ENCODE results near the gene SPOUT1.
"Not testable (repeated sequence)": the region's sequence is repeated elsewhere in the genome, so short reads cannot be mapped to it uniquely, and the experiment has no call there.

Gene SPOUT1

DNA sequence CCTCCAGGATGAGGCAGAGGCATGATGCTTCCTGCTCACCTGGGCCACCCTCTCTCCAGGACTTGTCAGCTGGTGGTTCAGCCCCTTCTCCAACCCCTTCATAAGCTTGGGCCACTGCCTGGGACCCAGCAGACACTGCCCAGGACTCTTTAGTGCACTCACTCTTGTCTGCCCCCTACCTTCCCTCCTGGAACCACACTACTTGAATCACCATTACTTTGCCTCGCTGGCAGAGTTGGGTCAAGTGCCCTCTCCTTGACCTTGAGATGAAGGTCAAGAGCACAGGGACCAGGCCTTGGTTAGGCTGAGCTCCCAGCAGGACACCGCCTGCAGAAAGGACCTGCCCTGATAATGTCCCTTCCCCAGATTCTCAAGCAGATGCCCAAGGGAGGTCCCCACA, 19.8 kb downstream of the SPOUT1 start:
- no peak for DNase-seq

DNA sequence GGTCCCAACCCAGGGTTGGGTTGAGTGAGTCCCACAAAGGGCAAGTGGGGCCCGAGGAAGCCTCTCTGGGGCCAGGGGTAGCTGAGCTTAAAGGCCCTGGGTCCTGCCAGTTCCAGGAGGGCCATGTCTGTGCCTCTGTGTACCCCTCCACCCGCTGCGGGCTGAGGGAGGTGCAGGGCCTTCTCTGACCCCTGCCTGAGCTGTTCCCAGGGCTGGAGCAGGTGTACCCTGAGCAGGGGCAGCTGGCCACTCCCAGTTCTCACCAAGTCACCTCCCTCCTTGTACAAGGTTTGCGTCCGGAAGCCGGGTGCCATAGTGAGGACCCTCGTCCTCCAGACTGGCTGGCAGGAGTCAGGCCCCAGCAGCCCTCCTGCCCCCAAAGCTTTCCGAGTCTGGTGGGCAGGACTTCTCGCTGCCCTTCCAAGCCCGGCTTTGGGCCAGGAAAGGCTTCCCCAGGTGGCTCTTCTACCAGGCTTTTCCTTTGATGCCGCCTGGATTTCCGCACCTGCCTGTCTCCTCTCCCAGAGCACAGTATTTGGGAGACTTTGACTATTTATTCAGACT, 20.5 kb downstream of the SPOUT1 start:
- DNase-seq, result no peak

DNA sequence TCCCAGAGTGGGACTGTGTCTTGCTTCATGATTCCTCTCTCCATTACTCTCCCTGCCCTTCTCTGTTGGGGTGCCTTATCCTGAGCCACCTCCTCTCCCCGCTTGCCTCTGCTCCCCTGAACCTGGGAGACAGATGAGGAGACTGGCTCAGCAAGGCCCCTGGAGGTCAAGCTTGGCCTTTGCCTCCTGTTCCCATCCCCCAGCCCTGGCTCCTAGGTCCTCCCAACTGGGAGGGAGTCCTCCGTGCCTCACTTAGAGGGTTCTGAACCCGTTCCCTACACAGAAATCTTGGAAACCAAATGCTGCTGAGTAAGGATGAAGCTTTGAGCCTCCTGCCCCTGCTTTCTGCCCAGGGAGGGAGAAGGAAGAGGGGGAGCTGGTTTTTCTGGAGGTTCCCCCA, 21.1 kb downstream of the SPOUT1 start:
- no peak for DNase-seq

DNA sequence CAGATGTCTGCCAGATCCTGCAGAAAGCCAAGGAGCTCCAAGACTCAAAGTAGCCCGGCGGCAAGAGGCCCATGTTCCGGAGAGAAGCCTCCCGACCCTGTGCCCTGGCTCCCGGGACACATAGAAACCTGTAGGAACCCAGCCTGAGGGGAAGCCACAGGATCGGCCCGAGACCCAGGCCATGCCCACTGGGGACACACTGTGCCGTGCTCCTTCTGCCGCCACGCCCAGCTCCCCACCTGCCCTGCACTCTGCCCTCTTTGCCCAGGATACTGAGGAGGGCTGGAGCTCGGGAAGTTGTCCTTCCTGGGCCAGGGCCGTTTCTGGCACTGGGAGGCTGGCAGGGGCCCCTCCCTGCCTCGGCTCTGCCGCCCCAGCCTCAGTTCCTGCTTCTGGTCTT, 21.8 kb downstream of the SPOUT1 start:
- no peak for DNase-seq

DNA sequence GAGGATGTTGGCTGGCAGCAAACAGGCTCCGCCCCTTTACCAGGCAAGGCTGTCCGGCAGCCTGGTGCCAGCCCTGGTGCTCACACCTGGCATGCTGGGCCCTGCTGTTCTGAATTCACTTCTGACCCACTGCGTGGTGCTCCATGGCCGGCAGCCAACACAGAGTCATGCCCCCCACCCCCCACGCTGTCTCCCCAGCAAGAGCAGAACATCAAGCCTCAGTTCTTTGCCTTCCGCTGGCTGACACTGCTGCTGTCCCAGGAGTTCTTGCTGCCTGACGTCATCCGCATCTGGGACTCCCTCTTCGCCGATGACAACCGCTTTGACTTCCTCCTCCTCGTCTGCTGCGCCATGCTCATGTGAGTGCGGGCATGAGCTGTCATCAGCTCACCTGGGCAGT, 23.9 kb downstream of the SPOUT1 start:
- DNase-seq, result no peak

DNA sequence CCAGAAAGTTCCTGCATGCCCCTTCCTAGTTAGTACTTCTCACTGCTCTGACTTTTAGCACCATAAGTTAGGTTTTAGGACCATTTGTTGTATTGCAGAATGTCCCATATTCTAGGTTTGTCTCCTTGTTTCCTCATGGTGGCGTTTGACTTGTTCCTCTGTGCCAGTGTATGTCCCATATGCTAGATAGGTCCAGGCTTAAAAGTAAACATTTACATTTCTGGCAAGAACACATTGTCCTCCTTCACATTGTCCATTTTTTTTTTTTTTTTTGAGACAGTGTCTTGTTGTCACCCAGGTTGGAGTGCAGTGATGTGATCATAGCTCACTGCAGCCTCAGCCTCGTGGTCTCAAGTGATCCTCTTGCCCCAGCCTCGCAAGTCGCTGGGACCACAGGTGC, 27.1 kb downstream of the SPOUT1 start:
- no peak for DNase-seq

DNA sequence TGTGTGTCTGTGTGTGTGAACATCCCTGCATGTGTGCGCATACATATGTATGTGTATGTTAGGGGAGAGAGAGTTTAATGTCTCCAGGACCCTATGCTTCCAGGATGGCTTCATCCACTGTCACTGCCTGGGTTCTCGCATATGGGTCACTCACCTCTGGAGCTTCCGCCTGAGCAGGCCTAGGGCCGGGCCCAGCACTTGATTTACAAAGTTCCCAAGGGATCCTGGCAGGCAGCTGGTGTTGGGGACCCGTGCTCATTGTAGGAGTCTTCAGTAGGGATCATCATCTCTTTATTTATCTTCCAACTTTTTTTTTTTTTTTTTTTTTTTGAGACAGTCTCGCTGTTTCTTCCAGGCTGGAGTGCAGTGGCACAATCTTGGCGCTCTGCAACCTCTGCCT, 29.5 kb downstream of the SPOUT1 start:
- no peak for DNase-seq

DNA sequence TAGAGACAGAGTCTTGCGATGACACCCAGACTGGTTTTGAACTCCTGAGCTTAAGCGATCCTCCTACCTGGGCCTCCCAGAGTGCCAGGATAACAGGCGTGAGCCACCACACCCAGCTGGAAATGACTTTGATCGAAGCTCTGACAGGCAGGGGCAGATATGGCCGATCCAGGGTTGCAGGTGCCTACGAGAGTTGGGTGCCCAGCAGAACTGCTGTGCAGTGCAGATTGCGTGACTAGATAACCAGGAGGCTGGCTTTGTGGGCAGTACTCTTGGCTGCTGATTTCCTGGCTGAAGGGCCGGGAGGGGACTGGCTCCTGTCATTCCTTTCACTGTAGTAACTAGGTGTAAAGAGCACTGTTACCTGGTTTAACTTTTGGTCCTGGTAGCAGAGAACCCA, 30.7 kb downstream of the SPOUT1 start:
- DNase-seq, result no peak

DNA sequence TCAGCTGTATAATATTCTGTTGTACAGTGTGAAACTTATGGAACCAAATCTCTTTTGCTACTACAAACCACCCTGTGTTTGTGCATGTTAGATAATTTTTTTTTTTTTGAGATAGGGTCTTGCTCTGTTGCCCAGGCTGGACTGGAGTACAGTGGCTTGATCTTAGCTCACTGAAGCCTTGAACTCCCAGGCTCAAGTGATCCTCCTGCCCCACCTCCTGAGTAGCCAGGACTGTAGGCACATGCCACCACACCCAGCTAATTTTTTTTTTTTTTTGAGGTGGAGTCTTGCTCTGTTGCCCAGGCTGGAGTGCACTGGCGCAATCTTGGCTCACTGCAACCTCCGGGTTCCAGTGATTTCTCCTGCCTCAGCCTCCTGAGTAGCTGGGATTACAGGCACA, 34.6 kb downstream of the SPOUT1 start:
- not testable (repeated sequence) for DNase-seq

DNA sequence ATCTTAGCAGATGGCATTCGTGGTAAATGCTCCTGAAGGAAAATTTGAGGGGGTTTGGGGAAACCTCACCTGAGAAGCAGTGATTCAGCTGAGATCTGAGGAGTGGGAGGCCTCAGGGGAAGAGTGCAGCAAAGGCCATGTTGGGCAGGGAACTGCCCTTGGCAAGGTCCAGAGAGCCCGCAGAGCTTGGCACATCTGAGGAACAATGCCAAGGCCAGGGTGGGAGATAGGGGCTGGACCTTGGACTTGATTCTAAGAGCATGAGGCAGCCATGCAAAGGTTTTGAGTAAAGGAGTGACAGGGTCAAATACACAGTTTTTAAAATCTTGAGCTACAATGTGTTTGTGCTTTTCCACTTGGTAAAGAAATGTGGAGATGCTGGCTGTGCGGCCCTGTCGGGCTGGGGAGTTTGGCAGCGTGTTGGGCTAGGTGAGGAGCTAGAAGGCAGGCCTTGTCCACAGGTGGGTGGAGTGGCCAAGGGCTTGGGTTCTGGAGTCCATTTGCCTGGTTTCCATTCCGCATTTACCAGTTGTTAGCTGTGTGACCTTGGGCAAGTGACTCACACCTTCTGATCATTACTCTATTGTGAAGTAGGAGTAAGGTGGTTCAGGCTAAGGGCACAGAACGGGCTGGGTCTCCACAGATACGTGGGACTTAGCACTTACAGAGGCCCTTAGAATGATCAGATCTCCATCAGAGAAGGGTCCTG, 36.5 kb downstream of the SPOUT1 start:
- DNase-seq, result no peak

DNA sequence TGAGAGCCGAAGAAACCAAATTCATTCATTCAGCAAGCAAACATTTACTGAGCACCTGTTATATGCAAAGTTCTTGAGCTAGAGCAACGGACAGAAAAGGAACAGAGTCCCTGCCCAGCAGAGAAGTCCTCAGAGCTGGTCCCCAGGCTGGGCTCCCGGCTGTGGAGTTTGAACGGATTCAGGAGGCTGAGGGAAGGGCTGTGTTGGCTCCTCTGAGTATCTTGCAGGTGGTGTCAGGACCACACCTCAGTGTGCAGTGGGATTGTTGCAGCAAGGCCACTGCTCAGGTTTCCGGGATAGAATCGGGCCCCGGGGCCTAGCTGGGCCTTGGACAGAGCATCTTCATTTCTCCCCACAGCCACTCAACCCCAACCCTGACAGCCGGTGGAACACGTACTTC, 37.5 kb downstream of the SPOUT1 start:
- DNase-seq, result no peak

DNA sequence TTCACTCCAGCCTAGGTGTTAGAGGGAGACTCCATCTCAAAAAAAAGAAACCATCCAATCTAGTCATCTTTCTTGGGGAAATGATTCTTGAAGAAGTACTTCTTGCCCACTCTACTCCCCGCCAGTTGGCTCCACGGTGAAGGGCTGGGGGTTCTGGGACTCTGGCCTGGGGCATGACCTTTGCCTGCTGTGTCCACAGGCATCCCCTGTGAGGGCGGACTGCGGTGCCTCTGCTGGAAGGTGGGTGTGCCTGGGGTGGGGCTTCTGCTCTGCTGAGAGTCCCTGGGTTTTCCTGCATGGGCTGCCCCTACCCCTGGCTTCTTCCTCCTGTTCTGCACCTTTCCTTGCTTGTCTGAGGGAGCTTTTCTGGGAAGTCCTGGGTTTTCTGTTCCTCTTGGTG, 39.1 kb downstream of the SPOUT1 start:
- no peak for DNase-seq

DNA sequence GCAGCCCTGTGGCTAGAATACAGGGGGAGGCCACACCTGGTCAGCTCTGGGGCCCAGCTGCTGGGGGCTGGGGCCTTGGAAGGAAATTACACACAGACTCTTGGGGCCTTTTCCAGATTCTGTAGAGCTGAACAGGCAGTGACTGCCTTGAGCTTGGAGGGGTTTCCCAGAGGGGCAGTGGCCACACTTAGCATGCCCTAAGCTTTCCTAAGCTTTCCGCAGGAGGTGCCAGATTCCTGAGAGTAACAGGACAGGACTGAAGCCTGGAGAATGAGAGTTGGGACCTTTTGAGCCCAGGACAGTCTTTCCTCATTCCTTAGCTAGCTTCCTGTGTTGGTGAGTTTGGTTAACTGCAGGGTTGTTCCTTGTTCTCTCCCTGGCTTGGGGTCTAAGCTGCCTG, 41.1 kb downstream of the SPOUT1 start:
- no peak for DNase-seq

DNA sequence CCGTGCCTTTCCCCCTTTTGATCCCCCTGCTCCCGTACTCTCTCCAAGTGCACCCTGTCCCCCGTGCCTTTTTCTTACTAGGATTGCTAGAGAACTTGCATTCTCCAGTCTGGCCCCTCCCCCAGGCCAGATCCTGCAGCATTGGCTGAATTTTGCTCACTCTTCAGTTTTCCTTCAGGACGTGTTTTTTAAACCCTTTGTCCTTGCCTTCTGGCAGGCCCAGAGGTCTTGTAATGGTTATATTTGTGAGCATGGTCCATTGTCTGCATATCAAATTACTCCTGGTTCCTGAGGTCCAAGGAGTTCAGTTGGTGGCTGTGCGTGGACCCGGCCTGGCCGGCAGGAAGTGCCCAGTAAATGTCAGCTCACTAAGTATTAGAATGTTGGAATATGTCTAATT, 41.9 kb downstream of the SPOUT1 start:
- peak; percentile 16 to 25 for DNase-seq

DNA sequence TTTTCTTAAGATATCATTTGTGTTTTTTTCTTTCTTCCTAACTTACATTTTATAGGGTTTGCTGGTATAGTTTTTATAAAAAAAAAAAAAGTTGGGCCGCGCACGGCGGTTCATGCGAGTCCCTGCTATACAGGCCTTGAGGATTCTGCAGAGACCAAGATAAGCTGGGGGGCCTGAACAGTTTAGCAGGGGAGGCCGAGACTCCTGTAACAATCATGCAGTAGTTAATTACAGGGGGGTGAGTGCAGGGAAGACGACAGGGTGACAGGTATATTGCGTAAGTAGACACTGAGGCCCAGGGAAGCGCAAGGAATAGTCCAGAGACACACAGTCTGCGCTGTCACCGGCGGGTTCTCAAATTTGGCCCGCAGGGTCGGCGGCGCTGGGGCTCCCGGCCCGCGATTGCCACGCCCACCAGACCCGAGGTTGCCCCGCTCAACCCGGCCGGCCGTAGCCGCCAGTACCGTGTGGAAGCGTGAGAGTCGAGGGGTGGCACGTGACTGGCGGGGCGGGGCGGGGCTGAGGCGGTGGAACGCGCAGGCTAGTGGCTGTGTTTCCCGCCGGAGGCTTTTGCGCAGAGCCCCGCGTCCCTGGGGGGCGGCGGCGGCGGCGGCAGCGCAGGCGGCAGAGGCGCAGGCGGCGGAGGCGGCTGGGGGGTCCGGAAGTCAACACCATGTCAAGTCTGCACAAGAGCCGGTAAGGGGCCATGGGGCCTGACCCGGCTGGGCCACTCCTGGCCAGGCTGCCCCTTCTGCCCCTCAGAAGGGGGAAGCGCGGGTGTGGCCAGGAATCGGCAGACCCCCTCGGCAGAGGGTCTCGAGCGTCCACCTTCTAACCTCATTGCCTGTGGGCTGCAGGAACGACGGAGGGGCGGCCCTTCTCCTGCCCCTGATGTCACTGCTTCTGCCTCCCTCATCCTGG, 42.7 kb downstream of the SPOUT1 start, which contains the start of gene TBC1D13:
Gene TBC1D13 (plus strand): TSS at position 573 of the 921 bp plus-strand sequence. CDS start 101 bp downstream, at position 674.
- peak; percentile 90 to 93 for DNase-seq

DNA sequence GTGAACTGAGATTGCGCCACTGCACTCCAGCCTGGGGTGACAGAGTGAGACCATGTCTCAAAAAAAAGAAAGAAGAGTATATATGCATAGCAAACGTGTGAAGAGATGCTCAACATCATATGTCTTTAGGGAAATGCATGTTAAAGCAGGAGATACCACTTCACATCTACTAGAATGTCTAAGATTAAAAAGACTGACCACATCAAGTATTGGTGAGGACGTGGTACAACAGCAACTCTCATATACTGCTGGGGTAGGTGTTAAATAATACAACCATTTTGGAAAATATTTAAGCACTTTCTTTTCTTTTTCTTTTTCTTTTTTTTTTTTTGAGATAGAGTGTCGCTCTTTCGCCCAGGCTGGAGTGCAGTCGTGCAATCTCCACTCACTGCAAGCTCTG, 44.2 kb downstream of the SPOUT1 start:
- DNase-seq, result no peak

DNA sequence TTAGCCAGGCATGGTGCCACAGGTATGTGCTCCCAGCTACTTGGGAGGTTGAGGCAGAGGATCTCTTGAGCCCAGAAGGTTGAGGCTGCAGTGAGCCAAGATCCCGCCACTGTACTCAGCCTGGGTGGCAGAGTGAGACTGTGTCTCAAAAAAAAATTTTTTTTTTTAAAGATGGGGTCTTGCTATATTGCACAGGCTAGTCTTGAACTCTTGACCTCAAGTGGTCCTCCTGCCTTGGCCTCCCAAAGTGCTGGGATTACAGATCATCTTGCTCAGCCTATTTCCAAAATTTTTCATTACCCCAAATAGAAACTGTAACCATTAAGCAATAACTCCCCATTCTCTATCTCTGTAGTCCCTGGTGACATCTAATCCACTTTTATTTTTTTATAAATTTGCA, 46.9 kb downstream of the SPOUT1 start:
- no peak for DNase-seq

DNA sequence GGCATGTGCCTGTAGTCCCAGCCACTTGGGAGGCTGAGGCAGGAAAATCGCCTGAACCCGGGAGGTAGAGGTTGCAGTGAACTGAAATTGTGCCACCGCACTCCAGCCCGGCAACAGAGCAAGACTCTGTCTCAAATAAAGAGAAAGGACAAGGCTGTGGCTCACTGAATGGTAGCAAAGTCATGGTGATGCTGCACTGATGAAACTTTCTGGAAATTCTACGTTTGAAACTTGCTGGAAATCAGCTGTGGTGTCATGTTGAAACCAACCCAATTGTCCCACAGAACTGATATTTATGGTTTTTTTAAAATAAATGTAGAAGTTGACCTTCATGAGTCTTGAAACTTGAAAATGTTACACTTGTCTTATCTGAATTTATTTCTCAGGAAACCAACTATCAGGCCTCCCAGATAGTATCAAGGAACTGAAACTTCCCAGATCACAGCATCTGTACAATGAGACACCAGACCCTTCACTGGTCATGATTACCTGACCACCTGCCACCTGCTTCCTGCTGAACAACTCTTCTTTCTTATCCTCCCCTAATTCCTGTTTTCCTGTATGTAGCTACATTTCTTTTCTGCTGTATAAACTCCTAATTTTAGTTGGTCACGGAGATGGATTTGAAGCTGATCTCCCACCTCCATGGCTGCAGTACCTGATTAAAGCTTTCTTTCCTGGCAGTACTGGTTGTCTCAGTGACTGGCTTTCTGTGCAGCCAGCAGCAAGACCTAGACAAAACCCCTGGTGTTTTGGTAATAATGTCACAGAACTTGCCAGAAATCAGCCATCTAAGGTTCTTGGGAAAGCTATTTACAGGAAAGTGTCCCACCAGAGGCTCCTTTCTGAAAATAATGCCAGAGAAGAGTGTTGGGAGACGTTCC, 48.2 kb downstream of the SPOUT1 start:
- DNase-seq, result no peak

DNA sequence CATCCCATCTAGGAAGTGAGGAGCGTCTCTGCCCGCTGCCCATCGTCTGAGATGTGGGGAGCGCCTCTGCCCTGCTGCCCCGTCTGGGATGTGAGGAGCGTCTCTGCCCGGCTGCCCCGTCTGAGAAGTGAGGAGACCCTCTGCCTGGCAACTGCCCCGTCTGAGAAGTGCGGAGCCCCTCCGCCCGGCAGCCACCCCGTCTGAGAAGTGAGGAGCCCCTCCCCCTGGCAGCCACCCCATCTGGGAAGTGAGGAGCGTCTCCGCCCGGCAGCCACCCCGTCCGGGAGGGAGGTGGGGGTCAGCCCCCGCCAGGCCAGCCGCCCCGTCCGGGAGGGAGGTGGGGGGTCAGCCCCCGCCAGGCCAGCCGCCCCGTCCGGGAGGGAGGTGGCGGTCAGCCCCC, 49.5 kb downstream of the SPOUT1 start:
- DNase-seq, result not testable (repeated sequence)

DNA sequence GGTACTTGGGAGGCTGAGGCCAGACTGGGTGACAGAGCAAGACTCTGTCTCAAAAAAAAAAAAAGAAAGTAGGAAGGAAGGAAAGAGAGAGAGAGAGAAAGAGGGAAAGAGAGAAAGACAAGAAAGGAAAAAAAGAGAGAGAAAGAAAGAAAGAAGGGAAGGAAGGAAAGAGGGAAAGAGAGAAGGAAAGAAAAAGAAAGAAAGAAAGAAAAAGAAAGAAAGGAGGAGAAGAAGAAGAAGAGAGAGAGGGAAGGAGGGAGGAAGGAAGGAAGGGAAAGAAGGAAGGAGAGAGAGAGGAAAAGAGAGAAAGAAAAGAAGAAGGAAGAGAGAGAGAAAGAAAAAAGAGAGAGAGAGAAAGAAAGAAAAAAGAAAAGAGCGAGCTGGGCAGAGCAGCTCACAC, 54.8 kb downstream of the SPOUT1 start:
- DNase-seq, result no peak

DNA sequence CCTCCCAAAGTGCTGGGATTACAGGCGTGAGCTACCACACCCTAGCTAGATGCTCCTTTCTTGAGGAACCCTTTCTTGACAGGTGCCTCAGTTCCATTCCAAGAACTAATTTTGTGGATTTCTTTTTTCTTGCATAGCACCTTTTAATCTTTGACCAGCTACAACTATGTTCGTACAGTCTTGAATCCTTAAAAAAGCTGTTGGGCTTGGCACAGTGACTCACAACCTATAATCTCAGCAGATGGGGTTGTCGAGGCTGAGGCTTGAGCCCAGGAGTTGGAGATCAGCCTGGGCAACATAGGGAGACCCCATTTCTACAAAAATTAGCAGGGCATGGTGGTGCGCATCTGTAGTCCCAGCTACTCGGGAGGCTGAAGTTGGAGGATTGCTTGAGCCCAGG, 56.5 kb downstream of the SPOUT1 start:
- no peak for DNase-seq

DNA sequence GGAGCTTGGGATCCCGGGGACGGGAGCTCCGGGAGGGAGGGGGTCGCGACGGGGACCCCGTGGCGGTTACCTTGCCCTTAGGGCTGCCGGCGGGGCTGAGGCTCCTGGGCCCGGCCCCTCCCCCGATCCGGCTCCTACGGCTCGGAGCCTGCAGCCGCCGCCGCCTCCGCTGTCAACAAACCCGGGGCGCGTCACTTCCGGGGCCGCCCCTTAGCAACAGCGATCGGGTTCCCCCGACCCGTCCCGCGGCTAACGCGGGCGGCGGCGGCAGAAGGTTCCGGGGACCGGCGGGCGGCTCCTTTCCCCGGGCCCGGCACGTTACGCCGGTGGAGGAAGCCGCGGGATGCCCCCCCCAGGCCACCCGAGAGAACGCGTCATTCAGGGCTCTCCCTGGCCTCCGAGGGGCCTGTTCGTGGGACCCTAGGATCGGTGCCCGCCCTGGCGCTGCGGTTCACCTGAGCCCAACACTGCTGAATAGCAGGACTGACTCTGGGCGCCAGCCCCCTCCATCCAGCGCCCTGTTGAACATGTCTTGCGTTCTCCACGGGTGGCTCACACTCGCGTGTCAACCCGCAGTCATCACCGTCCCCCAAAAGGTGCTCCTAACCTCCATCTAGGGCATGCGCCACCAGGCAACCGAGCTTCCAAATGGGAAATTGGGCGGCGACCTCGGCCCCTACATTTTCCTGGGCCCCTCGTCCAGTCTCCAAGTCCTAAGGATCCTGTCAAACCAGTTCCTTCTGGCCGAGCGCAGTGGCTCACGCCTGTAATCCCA, 57.7 kb downstream of the SPOUT1 start, which contains the start of gene ZER1:
Gene ZER1 (minus strand): TSS at position 183 of the 775 bp plus-strand sequence. CDS start 16,362 bp downstream, outside the sequence.
- peak; percentile 93 to 94 for DNase-seq
